Activated naive CD4-positive, alpha-beta T cell treated with anti-CD3 and anti-CD28 coated beads, Interleukin-2, amount 10 ng/mL, durations not matched to agents 7 days and 5 days (primary cell): ENCODE data around the gene DAZAP1.
"Not testable (repeated sequence)": the region's sequence is repeated elsewhere in the genome, so short reads cannot be mapped to it uniquely, and the experiment has no call there.

Experiments used
- CTCF ChIA-PET: fragments of 350-600 bp; sonication (Branson Sonifier 250); formaldehyde crosslinking; loops from one replicate; lab custom pipeline; 2021; ENCODE audit warnings: antibody characterized with exemption; lab: Charles Lee
- DNase-seq: peaks from one replicate; pipeline ENCODE4 v3.0.0-alpha.2; 2020
- H3K27ac Mint-ChIP-seq: one replicate; pipeline ENCODE4 v1.8.0; 2021; ENCODE audit warnings: mild to moderate bottlenecking, moderate library complexity, mixed read lengths
- H3K27me3 Mint-ChIP-seq: one replicate; pipeline ENCODE4 v1.8.0; 2021; ENCODE audit warnings: mild to moderate bottlenecking, mixed read lengths
- H3K36me3 Mint-ChIP-seq: one replicate; pipeline ENCODE4 v1.8.0; 2021; ENCODE audit warnings: mixed read lengths
- H3K4me1 Mint-ChIP-seq: one replicate; pipeline ENCODE4 v1.8.0; 2021; ENCODE audit warnings: mixed read lengths
- H3K4me3 Mint-ChIP-seq: one replicate; pipeline ENCODE4 v1.8.0; 2021; ENCODE audit warnings: mild to moderate bottlenecking, moderate library complexity, mixed read lengths
- H3K9me3 Mint-ChIP-seq: one replicate; pipeline ENCODE4 v1.8.0; 2021; ENCODE audit warnings: mixed read lengths

Gene DAZAP1

DNA sequence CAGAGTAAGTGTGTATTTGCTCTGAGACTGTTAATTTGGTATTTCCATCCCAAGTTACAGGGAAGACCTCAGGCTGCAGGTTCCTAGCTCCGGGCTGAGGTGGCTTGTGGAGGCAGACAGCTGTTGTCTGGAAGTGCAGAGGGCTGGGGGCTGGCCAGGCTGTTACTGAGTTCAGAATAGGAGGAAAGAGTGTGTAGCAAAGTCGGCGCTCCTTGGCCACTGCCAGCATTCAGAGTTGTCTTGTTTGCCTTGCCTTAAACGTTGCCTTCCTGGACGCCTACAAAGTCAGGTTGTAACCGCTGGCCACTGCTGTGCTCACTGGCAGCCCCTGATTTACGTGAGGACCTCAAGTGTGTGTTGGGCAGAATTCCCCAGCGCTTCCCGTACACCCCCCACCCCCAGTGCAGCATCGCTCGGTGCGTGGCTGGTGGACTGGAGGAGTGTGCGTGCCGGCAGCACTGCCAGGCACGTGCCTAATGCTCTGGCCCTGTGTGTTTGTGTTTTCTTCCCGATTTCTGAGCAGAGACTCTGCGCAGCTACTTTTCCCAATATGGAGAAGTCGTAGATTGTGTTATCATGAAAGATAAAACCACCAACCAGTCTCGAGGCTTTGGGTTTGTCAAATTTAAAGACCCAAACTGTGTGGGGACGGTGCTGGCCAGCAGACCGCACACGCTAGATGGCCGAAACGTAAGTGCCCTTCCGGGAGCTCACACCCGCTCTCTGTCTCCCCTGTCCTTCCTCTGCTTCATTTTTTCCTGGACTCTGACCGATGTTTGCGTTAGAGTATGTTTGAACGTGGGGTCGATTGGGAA, 10.5 kb downstream of the DAZAP1 start:
- Mint-ChIP-seq H3K36me3 (peaks cover 27% of the 10 kb centered on the region), H3K4me3 (no peak overlapping the region), H3K4me1 (peaks cover 26% of the 10 kb centered on the region), H3K27ac (no peak overlapping the region), H3K9me3 (no peaks in the 10 kb centered on the region), H3K27me3 (no peaks in the 10 kb centered on the region)
- no peak for DNase-seq
- CTCF ChIA-PET, result interaction anchor here (1.5 kb wide), 1 partner anchor 20 kb away, joined by 4 read pairs; no protein-coding TSS in a partner anchor

DNA sequence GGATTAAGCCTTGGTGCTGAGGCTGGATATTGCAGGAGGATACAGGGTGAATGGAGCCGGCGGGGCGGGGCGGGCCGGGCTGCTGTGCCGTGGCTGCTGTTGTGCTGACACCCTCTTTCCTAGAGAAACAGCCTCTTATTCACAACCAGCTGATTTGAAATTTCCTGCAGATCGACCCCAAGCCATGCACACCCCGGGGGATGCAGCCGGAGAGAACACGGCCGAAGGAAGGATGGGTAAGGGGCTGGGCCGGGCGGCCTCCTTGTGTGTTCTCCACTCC, 11.1 kb downstream of the DAZAP1 start:
- Mint-ChIP-seq H3K4me3 (no peak overlapping the region), H3K36me3 (peaks cover 31% of the 10 kb centered on the region), H3K27ac (no peak overlapping the region), H3K4me1 (peaks cover 20% of the 10 kb centered on the region), H3K9me3 (no peaks in the 10 kb centered on the region), H3K27me3 (no peaks in the 10 kb centered on the region)
- CTCF ChIA-PET, result no interaction called here
- no peak for DNase-seq

DNA sequence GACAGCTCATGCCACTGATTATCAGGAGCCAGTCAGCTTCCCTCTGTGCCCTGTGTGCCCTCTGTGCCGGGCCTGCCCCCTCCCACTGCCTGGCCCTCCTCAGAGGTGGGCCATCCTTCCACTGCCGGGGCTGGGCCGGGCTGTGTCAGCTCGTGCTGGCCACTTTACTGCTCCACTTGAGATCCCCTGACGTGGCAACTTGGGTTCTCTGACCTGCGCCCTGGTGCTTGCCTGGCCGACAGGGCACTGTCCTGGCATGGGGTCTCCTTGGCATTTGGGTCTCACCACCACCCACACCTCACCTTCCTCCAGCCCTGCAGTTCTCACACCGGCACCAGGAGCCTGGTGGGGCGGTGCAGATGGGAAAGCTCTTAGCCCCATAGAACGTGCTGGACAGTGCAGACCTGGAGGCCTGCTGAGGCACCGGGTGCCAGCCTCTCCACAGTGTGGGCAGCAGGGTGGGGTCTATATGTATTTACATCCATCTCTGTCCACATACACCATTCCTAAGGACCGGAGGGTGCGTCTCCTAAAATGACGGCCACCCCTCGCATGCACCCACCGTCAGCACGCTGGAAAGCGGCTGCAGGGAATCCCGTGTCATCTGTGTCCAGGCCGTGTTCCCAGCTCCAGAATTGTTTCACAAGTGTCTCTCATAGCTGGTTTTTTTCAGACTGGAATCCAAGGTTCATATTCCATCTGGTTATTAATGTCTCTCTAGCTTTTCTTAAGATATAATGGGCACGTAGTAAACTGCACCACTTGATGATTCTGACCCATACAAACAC, 11.8 kb downstream of the DAZAP1 start:
- DNase-seq, result no peak
- H3K36me3 Mint-ChIP-seq, result peaks cover 34% of the 10 kb centered on the region
- no peaks in the 10 kb centered on the region for H3K9me3 Mint-ChIP-seq
- no peaks in the 10 kb centered on the region for H3K27me3 Mint-ChIP-seq
- peaks cover 19% of the 10 kb centered on the region for H3K4me1 Mint-ChIP-seq
- H3K4me3 Mint-ChIP-seq, result no peak overlapping the region
- CTCF ChIA-PET, result no interaction called here
- no peak overlapping the region for H3K27ac Mint-ChIP-seq

DNA sequence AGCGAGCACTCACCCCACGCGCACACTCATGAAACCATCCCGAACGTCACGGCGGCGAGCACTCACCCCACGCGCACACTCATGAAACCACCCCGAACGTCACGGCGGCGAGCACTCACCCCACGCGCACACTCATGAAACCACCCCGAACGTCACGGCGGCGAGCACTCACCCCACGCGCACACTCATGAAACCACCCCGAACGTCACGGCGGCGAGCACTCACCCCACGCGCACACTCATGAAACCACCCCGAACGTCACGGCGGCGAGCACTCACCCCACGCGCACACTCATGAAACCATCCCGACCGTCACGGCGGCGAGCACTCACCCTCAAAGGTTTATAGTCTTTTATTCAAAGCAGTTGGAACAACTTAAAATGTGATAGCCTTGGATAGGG, 12.7 kb downstream of the DAZAP1 start:
- DNase-seq, result not testable (repeated sequence)

DNA sequence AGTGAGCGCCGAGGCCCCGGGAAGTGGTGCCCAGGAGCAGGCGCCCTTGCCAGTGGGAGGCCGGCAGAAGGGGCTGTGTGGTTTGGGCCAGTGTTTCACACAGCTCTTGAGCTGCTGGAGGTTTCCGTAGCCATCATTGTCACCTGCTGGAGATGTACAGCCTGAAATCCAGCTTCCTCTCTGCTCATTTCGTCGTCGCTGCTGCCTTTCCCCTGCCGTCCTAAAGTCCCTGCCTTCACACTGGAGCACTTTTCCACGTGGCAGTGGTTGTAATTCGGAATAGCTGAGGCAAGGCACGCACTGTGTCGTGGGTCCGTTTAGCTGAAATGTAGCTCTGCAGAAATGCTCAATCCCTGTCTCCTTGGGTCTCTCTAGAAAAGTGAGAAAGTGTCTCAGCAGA, 13.2 kb downstream of the DAZAP1 start:
- no peak for DNase-seq
- Mint-ChIP-seq H3K27ac (no peak overlapping the region), H3K4me3 (no peak overlapping the region), H3K9me3 (no peaks in the 10 kb centered on the region), H3K27me3 (no peaks in the 10 kb centered on the region), H3K36me3 (peaks cover 37% of the 10 kb centered on the region), H3K4me1 (peaks cover 11% of the 10 kb centered on the region)
- CTCF ChIA-PET, result no interaction called here

More for the DNA sequence above, 12.7 kb downstream of the DAZAP1 start:
- H3K27me3 Mint-ChIP-seq, CTCF ChIA-PET, H3K9me3 Mint-ChIP-seq, H3K4me3 Mint-ChIP-seq, H3K27ac Mint-ChIP-seq: not testable (repeated sequence)
- Mint-ChIP-seq H3K36me3 (peaks cover 35% of the 10 kb centered on the region), H3K4me1 (peaks cover 15% of the 10 kb centered on the region)

DNA sequence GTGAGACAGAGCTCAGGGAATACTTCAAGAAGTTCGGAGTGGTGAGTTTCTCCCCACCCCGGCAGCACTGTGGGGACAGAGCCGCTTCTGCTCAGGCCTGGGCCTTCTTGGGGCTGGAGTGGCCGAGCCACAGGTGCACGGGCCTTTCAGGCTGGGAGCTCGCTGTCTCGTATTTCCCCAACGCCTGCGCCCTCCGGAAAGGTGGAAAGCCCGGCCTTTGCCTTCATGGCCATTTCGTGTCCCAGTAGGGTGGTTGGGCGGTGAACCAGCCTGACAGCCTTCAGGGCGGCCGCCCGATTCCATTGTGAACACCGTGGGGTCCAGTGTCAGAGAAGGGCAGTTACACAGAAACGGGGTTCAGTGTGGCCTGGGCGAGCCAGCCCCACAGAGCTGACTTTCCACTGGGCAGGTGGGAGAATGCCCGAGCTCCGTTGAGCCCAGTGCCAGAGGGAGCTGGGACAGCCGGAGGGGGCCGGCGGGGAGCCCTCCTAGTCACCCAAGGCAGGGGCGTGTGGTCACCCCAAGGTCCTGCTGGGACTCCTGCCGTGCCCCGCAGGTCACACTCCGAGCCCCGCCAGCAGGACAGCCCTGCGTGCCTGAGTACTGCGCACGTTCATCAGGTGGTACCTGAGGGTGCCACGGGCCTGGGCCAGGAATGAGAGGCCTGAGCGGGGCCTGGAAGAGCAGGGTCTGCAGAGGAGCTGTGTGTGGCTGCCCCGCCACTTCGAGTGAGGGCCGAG, 14.0 kb downstream of the DAZAP1 start:
- peaks cover 4% of the 10 kb centered on the region for H3K4me1 Mint-ChIP-seq
- peaks cover 38% of the 10 kb centered on the region for H3K36me3 Mint-ChIP-seq
- CTCF ChIA-PET, result interaction anchor here (0.6 kb wide), 1 partner anchor 16 kb away, joined by 3 read pairs; no protein-coding TSS in a partner anchor
- DNase-seq, result no peak
- H3K4me3 Mint-ChIP-seq, result no peak overlapping the region
- H3K9me3 Mint-ChIP-seq, result no peaks in the 10 kb centered on the region
- no peak overlapping the region for H3K27ac Mint-ChIP-seq
- no peaks in the 10 kb centered on the region for H3K27me3 Mint-ChIP-seq

DNA sequence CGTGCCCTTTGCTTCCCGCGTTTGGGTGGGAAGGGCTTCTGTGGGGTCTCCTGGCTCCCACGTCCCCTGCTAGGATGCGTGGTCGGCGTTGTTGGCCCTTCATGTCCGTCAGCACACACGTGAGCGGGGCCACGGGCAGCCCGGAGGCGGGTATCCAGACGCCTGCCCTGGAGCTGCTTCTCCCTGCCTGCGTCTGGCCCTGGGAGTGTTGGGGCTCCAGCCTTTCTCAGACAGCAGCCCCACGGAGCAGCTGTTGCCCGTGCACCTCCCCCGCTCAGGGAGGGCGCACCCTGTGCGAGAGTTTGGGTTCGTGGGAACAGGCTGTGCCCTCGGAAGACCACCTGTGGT, 14.5 kb downstream of the DAZAP1 start:
- peaks cover 4% of the 10 kb centered on the region for H3K4me1 Mint-ChIP-seq
- H3K27ac Mint-ChIP-seq, result no peak overlapping the region
- no peaks in the 10 kb centered on the region for H3K9me3 Mint-ChIP-seq
- no peaks in the 10 kb centered on the region for H3K27me3 Mint-ChIP-seq
- CTCF ChIA-PET, result no interaction called here
- no peak for DNase-seq
- no peak overlapping the region for H3K4me3 Mint-ChIP-seq
- H3K36me3 Mint-ChIP-seq, result peaks cover 38% of the 10 kb centered on the region

DNA sequence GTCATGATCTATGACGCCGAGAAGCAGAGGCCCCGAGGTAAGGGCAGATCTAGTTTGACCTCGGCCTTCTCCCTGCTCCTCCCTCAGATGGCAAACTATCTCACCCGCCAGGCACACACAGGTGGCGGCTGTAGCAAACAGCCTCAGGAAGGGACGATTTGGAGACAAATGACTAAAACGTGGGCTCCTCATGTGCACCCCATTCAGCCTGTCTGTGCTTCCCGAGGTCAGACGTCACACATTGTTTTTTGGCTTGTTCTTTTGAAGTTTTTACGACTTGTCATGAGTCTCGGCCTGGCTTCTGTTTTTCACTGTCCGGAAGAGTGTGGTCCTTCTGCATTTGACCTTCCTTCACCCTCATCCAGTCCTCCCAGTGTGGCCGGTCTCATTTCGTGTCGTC, 15.0 kb downstream of the DAZAP1 start:
- H3K4me3 Mint-ChIP-seq, result no peak overlapping the region
- H3K4me1 Mint-ChIP-seq, result peaks cover 3% of the 10 kb centered on the region
- no peaks in the 10 kb centered on the region for H3K9me3 Mint-ChIP-seq
- H3K36me3 Mint-ChIP-seq, result peaks cover 36% of the 10 kb centered on the region
- CTCF ChIA-PET, result no interaction called here
- no peaks in the 10 kb centered on the region for H3K27me3 Mint-ChIP-seq
- no peak overlapping the region for H3K27ac Mint-ChIP-seq
- no peak for DNase-seq

DNA sequence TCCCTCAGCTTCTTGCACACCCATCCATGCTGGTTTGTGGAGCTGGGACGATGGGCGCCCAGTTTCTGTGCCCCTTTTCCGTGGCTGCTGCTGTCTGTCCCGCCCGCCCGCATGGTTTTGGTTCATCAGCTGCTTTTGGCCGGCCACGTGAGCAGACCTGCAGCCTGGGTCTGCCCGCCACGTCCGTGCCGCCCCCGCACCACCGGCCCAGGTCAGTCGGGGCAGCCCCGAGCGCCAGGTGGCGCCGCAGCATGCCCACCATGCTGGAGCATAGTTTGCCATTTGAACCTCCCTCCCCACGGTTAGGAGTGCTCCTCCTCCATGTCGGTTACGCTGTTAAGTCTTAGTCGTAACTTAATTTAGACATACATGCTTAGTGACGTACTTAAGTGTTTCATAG, 15.6 kb downstream of the DAZAP1 start:
- H3K9me3 Mint-ChIP-seq, result no peaks in the 10 kb centered on the region

DNA sequence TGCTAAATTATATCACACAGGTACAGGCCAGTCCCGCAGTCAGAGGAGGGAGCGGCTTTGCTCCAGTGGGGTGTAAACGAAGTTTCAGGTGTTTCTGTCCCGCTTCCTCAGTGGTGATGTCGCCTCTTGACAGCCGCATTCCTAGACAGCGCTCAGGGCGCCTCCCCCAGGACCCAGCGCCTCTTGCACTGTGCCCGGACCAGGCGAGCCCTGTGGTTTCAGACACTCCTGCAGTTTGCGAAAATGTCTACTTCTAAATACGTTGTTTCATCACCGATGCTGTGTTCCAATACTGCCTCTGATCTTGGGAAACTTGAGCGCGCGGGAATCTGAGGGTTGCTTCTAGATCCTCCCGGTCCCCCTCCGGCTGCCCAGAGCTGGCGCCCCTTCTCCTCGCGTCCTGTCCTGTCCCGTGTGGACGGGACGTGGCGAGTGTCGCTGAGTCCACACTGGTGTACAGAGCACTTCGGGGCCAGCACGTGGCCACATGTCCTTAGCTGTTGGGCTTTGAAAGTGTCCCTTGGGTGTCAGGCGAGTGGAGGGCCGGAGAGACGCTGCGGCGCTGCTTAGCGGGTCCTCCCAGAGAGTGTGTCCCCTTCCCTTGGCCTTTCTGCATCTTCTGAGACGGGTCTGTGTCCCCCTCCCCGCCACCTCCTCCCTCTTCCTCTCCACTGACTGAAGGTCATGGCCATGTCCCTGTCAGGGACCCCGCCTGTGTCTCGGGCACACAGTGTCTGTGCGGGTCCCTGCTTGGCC, 16.2 kb downstream of the DAZAP1 start:
- H3K4me3 Mint-ChIP-seq, result no peak overlapping the region
- no peak for DNase-seq
- no peak overlapping the region for H3K27ac Mint-ChIP-seq
- H3K36me3 Mint-ChIP-seq, result peaks cover 31% of the 10 kb centered on the region
- no peaks in the 10 kb centered on the region for H3K4me1 Mint-ChIP-seq
- no peaks in the 10 kb centered on the region for H3K27me3 Mint-ChIP-seq
- no peaks in the 10 kb centered on the region for H3K9me3 Mint-ChIP-seq
- CTCF ChIA-PET, result no interaction called here

More for the DNA sequence above, 15.6 kb downstream of the DAZAP1 start:
- no peaks in the 10 kb centered on the region for H3K4me1 Mint-ChIP-seq
- no peak overlapping the region for H3K27ac Mint-ChIP-seq
- CTCF ChIA-PET, result no interaction called here
- H3K36me3 Mint-ChIP-seq, result peaks cover 33% of the 10 kb centered on the region
- no peak for DNase-seq
- H3K4me3 Mint-ChIP-seq, result no peak overlapping the region
- H3K27me3 Mint-ChIP-seq, result no peaks in the 10 kb centered on the region

DNA sequence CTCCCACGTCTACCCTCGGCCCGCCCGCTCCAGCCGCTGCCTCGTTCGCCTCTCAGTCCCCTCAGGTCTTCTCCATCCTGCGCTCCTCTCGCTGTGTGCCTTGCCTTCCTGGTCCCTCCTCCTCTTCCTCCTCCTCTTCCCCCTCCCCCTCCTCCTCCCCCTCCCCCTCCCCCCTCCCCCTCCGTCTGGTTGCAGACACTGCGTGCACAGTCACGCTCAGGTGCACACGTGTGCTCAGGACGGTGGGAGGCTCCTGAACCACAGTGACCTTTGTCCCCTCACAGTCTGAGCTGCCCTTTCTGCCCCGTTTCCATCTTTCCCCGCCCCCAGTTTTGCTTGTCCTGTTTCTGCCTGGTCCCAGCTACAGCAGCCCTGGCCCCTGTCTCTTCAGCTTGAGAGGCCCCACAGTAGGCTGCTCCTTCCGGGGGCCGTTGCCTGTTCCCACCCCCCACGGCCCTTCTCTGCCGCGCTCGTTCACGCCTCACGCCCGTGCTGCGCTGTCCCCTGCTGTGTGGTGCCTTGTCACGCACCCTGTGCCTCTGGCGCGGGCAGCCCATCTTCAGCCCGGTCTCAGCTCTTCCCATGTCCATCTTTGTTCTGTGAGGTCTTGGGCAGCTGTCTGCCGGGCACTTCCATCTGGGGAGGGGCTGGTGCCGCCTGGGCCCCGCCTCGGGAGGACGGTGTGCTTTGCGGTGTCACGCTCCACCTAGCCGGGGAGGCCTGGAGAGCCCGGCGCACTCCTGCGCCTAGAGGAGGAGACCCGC, 17.0 kb downstream of the DAZAP1 start:
- Mint-ChIP-seq H3K4me1 (no peaks in the 10 kb centered on the region), H3K36me3 (peaks cover 30% of the 10 kb centered on the region), H3K27ac (no peak overlapping the region), H3K9me3 (no peaks in the 10 kb centered on the region), H3K27me3 (no peaks in the 10 kb centered on the region), H3K4me3 (no peak overlapping the region)
- DNase-seq, result no peak
- CTCF ChIA-PET, result no interaction called here

DNA sequence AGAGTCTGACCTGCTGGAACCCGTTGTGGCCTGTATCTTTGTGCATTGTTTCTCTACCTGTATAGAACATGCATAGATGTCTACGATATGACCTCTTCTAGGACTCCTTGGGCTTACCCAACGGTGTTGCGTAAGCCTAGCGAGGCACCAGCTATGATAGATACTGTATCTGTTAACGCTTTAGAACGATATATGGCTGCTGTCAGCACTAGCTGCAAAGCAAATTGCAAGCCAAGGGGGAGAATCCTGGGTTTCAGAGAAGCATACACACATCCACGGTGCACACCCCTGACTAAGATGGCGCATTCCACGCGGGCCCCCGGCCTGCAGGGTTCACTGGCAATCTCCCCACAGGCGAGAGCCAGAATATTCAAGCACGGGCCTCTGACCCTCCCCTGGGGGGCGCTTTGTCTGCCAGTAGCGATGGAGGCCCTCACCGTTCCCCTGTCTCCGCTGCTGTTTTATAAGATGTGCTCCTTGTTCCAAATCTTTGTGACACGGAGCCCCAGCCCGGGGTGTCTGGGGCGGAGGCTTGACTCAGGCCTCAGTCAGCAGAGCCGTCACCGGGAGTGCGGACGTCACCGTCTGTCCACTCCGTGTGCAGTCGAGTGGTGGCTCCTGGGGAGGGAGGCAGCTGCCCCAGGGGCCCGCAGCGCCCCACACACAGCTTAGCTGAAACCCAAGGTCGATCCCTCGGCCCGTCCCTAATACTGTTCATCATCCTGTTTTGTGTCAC, 17.9 kb downstream of the DAZAP1 start:
- H3K9me3 Mint-ChIP-seq, result no peaks in the 10 kb centered on the region
- H3K27ac Mint-ChIP-seq, result no peak overlapping the region
- no peak for DNase-seq
- no peaks in the 10 kb centered on the region for H3K4me1 Mint-ChIP-seq
- no peaks in the 10 kb centered on the region for H3K27me3 Mint-ChIP-seq
- no peak overlapping the region for H3K4me3 Mint-ChIP-seq
- peaks cover 29% of the 10 kb centered on the region for H3K36me3 Mint-ChIP-seq
- CTCF ChIA-PET, result no interaction called here

DNA sequence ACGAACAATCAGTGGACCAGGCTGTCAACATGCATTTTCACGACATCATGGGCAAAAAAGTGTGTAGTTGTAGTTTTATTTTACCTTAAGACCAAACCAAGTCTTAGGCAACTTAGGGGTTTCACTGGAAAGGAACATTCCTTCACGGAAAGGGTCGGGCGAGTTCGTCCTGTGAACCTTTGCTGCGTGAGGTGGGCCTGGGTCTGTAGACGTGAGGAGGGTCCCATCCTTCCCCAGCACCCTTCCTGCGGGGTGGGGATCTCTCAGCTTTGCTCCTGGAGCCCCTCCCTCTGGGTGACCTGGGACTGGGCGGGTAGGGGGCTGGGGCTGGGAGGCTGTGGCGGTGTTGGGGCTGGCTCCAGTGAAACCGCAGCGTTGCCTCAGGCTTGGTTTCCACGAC, 18.5 kb downstream of the DAZAP1 start:
- H3K4me1 Mint-ChIP-seq, result no peaks in the 10 kb centered on the region
- DNase-seq, result no peak
- H3K27ac Mint-ChIP-seq, result no peak overlapping the region
- H3K4me3 Mint-ChIP-seq, result no peak overlapping the region
- H3K27me3 Mint-ChIP-seq, result no peaks in the 10 kb centered on the region
- peaks cover 27% of the 10 kb centered on the region for H3K36me3 Mint-ChIP-seq
- CTCF ChIA-PET, result no interaction called here
- no peaks in the 10 kb centered on the region for H3K9me3 Mint-ChIP-seq
